Measurements from ENCODE around the gene ILF3.

Gene ILF3

DNA sequence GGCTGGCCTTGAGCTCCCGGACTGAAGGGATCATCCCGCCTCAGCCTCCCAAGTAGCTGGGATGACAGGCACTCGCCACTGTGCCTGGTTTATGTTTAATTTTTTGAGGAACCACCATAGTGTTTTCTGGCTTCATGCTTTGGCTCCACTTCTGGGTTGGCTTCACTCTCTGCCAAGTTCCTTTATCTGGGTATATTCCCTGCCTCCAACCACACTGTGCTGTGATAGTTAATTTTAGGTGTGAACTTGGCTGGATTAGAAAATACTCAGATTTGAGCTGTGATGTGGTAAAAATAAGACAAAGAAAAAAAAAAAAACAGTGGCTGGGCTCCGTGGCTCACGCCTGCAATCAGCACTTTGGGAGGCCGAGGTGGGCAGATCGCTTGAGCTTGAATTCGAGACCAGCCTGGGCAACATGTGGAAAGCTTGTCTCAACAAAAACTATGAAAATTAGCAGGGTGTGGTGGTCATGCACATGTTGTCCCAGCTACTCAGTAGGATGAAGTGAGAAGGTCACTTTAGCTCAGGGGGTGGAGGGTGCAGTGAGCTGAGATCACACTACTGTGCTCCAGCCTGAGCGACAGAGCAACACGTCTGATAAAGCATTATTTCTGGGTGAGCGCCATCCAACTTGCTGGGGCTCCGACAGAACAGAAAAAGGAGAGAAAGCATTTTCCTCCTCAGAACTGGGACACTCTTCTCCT is 7.5 kb upstream of the ILF3 start:
- H3F3A ChIP-seq (ENCODE audit: control insufficient read depth, insufficient read depth): peaks cover 5% of the 10 kb centered on the region
- H3K27me3 ChIP-seq (ENCODE audit: control insufficient read depth, low read length): no peaks in the 10 kb centered on the region
- peaks cover 6% of the 10 kb centered on the region for H3K4me1 ChIP-seq (ENCODE audit: control insufficient read depth, low read length)
- H3K36me3 ChIP-seq (ENCODE audit: control insufficient read depth, low read length): peaks cover 3% of the 10 kb centered on the region
- TF ChIP-seq, protein P1, sequence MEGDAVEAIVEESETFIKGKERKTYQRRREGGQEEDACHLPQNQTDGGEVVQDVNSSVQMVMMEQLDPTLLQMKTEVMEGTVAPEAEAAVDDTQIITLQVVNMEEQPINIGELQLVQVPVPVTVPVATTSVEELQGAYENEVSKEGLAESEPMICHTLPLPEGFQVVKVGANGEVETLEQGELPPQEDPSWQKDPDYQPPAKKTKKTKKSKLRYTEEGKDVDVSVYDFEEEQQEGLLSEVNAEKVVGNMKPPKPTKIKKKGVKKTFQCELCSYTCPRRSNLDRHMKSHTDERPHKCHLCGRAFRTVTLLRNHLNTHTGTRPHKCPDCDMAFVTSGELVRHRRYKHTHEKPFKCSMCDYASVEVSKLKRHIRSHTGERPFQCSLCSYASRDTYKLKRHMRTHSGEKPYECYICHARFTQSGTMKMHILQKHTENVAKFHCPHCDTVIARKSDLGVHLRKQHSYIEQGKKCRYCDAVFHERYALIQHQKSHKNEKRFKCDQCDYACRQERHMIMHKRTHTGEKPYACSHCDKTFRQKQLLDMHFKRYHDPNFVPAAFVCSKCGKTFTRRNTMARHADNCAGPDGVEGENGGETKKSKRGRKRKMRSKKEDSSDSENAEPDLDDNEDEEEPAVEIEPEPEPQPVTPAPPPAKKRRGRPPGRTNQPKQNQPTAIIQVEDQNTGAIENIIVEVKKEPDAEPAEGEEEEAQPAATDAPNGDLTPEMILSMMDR (IDR thresholded peaks at IDR 0.05; ENCODE audit: low read depth, low read length, poor library complexity, severe bottlenecking): no peak
- no peak for TF ChIP-seq EZH2phosphoT487 (IDR thresholded peaks at IDR 0.05; ENCODE audit: borderline replicate concordance, low read length)
- H3K79me2 ChIP-seq (ENCODE audit: control insufficient read depth, low read length): peaks cover 2% of the 10 kb centered on the region
- H3K9me3 ChIP-seq (ENCODE audit: control insufficient read depth, insufficient read depth, low read length): no peaks in the 10 kb centered on the region
- no peak overlapping the region for H3K27ac ChIP-seq (ENCODE audit: low read depth, low read length)
- H4K20me1 ChIP-seq (ENCODE audit: control insufficient read depth, insufficient read depth, low read depth, low read length): no peaks in the 10 kb centered on the region
- H3K9me2 ChIP-seq (replicated peaks; ENCODE audit: control insufficient read depth, low read length): no peaks in the 10 kb centered on the region
- no peak overlapping the region for H3K4me3 ChIP-seq (ENCODE audit: low read length)
- no peak overlapping the region for H3K4me2 ChIP-seq (ENCODE audit: low read length)

DNA sequence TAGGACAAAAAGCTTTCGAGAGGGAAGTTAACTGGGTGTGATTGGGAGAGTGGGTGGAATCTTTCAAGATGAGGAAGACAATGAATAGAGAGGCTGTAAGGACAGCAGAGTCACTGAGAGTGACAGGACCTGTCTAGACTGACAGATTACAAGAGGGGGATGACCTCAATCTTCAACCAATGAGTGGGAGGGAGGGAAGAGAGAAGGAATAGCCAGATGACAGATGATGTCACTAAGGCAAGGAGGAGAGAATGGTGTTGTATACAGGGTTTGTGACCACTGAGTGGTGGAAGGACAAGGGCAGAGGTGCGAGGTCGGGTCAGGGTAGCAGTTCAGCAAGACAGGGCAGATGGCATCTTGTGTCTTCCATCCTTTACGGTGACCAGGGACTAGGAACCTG is 5.8 kb upstream of the ILF3 start:
- Histone ChIP-seq H3K27ac (ENCODE audit: low read depth, low read length) (no peak overlapping the region), H4K20me1 (ENCODE audit: control insufficient read depth, insufficient read depth, low read depth, low read length) (no peaks in the 10 kb centered on the region), H3K27me3 (ENCODE audit: control insufficient read depth, low read length) (no peaks in the 10 kb centered on the region), H3F3A (ENCODE audit: control insufficient read depth, insufficient read depth) (peaks cover 10% of the 10 kb centered on the region), H3K79me2 (ENCODE audit: control insufficient read depth, low read length) (peaks cover 19% of the 10 kb centered on the region), H3K9me2 (replicated peaks; ENCODE audit: control insufficient read depth, low read length) (no peaks in the 10 kb centered on the region), H3K9me3 (ENCODE audit: control insufficient read depth, insufficient read depth, low read length) (no peaks in the 10 kb centered on the region), H3K36me3 (ENCODE audit: control insufficient read depth, low read length) (peaks cover 13% of the 10 kb centered on the region), H3K4me3 (ENCODE audit: low read length) (no peak overlapping the region), H3K4me2 (ENCODE audit: low read length) (no peak overlapping the region), H3K4me1 (ENCODE audit: control insufficient read depth, low read length) (peaks cover 17% of the 10 kb centered on the region)
- no peak for TF ChIP-seq EZH2phosphoT487 (IDR thresholded peaks at IDR 0.05; ENCODE audit: borderline replicate concordance, low read length)
- TF ChIP-seq, protein P1 (IDR thresholded peaks at IDR 0.05; ENCODE audit: low read depth, low read length, poor library complexity, severe bottlenecking): no peak

DNA sequence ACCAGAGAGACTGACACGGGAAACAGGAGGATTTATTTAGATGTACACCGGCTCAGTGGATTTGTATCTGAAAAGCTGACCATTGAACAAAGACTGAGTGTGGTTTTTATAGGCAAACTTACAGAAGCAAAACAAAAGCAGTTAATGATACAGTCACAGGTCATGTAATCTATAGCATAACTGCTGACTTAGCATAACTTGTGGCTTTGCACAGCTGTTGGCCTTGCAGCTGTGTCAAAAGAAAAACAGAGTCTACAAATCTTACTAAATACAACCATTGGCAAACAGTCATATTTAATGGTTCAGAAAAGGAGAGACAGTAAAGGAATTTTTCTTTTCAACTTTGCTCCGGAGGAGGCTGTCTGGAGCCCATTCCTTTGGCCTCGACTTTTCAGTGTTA is 2.3 kb upstream of the ILF3 start:
- H3K36me3 ChIP-seq (ENCODE audit: control insufficient read depth, low read length): peaks cover 40% of the 10 kb centered on the region
- TF ChIP-seq, protein P1 (IDR thresholded peaks at IDR 0.05; ENCODE audit: low read depth, low read length, poor library complexity, severe bottlenecking): no peak
- TF ChIP-seq EZH2phosphoT487 (IDR thresholded peaks at IDR 0.05; ENCODE audit: borderline replicate concordance, low read length): no peak
- H3K4me1 ChIP-seq (ENCODE audit: control insufficient read depth, low read length): peaks cover 24% of the 10 kb centered on the region
- H3K4me2 ChIP-seq (ENCODE audit: low read length): peak overlapping the region; percentile 65; the same call in 1 of the 2 replicates
- H3K4me3 ChIP-seq (ENCODE audit: low read length): no peak overlapping the region
- H3K27me3 ChIP-seq (ENCODE audit: control insufficient read depth, low read length): no peaks in the 10 kb centered on the region
- peaks cover 14% of the 10 kb centered on the region for H3F3A ChIP-seq (ENCODE audit: control insufficient read depth, insufficient read depth)
- no peaks in the 10 kb centered on the region for H3K9me2 ChIP-seq (replicated peaks; ENCODE audit: control insufficient read depth, low read length)
- H3K27ac ChIP-seq (ENCODE audit: low read depth, low read length): no peak overlapping the region
- peaks cover 50% of the 10 kb centered on the region for H3K79me2 ChIP-seq (ENCODE audit: control insufficient read depth, low read length)
- H4K20me1 ChIP-seq (ENCODE audit: control insufficient read depth, insufficient read depth, low read depth, low read length): peaks cover 14% of the 10 kb centered on the region
- no peaks in the 10 kb centered on the region for H3K9me3 ChIP-seq (ENCODE audit: control insufficient read depth, insufficient read depth, low read length)
